ENCODE results near the gene PLPP4.

Gene PLPP4

GRCh38 chr10:120485946-120486345 is 28.9 kb downstream of the PLPP4 start:
- H3K27ac ChIP-seq = no peak overlapping the region
- TF ChIP-seq CTCF (conservative IDR thresholded peaks at IDR 0.05) = no peak

GRCh38 chr10:120486671-120487205 is 29.7 kb downstream of the PLPP4 start:
- TF ChIP-seq CTCF (conservative IDR thresholded peaks at IDR 0.05) = no peak
- H3K27ac ChIP-seq = no peak overlapping the region

- no peak overlapping the region for H3K27ac ChIP-seq
- no peak for TF ChIP-seq CTCF (conservative IDR thresholded peaks at IDR 0.05)
Measured at GRCh38 chr10:120490288-120490687, 33.3 kb downstream of the PLPP4 start.

GRCh38 chr10:120492346-120492745 is 35.3 kb downstream of the PLPP4 start:
- no peak for TF ChIP-seq CTCF (conservative IDR thresholded peaks at IDR 0.05)

GRCh38 chr10:120493411-120494312 is 36.6 kb downstream of the PLPP4 start:
- TF ChIP-seq CTCF (conservative IDR thresholded peaks at IDR 0.05) = no peak

More at GRCh38 chr10:120492346-120492745, 35.3 kb downstream of the PLPP4 start:
- H3K27ac ChIP-seq = no peak overlapping the region

GRCh38 chr10:120494313-120494710 is 37.3 kb downstream of the PLPP4 start:
- TF ChIP-seq CTCF (conservative IDR thresholded peaks at IDR 0.05) = no peak
- no peak overlapping the region for H3K27ac ChIP-seq

More at GRCh38 chr10:120493411-120494312, 36.6 kb downstream of the PLPP4 start:
- no peak overlapping the region for H3K27ac ChIP-seq

- TF ChIP-seq CTCF (conservative IDR thresholded peaks at IDR 0.05) = no peak
- H3K27ac ChIP-seq = no peak overlapping the region
Measured at GRCh38 chr10:120495226-120496009, 38.4 kb downstream of the PLPP4 start.
